Heart right ventricle (tissue), 16 donors: ENCODE measurements around the gene NDUFAF4. TPM values are rescaled to one million over a fixed set of nuclear protein-coding genes. Genes with fewer than 3 reads are reported as not detected.

Source experiments
- ATAC-seq, 8 donors: fragments of 200-7000 bp; cut with Tn5 transposase; one replicate each; pipeline ENCODE4 v1.9.1; 2020; ENCODE audit warnings: mild to moderate bottlenecking in 8 of 8, moderate library complexity in 8 of 8, moderate number of reproducible peaks in 1 of 8
- DNase-seq, 2 donors: peaks; one replicate each; pipeline ENCODE4 v3.0.0-alpha.2; 2020
- H3K27ac ChIP-seq, 10 donors: fragments of 200-600 bp; sonication (generic) in 2 of 10; one replicate each; pipeline versions ENCODE4 v1.5.0 to v1.8.0; 2020 to 2022; ENCODE audit warnings: mild to moderate bottlenecking in 3 of 10
- H3K27me3 ChIP-seq, 7 donors: fragments of 200-600 bp; one replicate each; pipeline ENCODE4 v1.8.0; 2021 to 2022; ENCODE audit warnings: mild to moderate bottlenecking in 2 of 7
- H3K36me3 ChIP-seq, 9 donors: fragments of 200-600 bp; sonication (generic) in 1 of 9; one replicate each; pipeline versions ENCODE4 v1.5.0 to v1.8.0; 2020 to 2022; ENCODE audit warnings: mild to moderate bottlenecking in 2 of 9
- H3K4me1 ChIP-seq, 9 donors: fragments of 200-600 bp; sonication (generic) in 1 of 9; one replicate each; pipeline versions ENCODE4 v1.5.0 to v1.8.0; 2020 to 2022; ENCODE audit warnings: mild to moderate bottlenecking in 4 of 9
- H3K4me3 ChIP-seq, 10 donors: fragments of 200-600 bp; sonication (generic) in 2 of 10; one replicate each; pipeline versions ENCODE4 v1.5.0 to v1.8.0; 2020 to 2022; ENCODE audit warnings: mild to moderate bottlenecking in 7 of 10, moderate library complexity in 2 of 10
- H3K9me3 ChIP-seq, 11 donors: fragments of 200-600 bp in 10 of 11; sonication (generic) in 2 of 11; one replicate each; pipeline versions ENCODE4 v1.5.0 to v1.8.0; 2013 to 2022; ENCODE audit warnings: mild to moderate bottlenecking in 2 of 11, control low read depth in 1 of 11, moderate library complexity in 1 of 11
- WGBS, 2 donors: extraction: QIAGEN DNeasy Blood & Tissue Kit; methylation state at CpG; one replicate each; pipeline ENCODE4 v1.1.7; 2013; ENCODE audit warnings: inconsistent platforms in 1 of 2; 5-methylcytosine and 5-hydroxymethylcytosine counted together
- intact Hi-C, 10 donors: fragments of 100-400 bp; cut with DNase I; formaldehyde crosslinking; loops; one replicate each; pipeline versions ENCODE4 v1.11.1 to v1.14.2; 2022
- long read RNA-seq, 3 donors: library from polyadenylated mRNA; unstranded; transcript quantifications; one replicate each; pipeline ENCODE4 v2.0.0, GENCODE V29; 2020 to 2021
- polyA plus RNA-seq, 2 donors: library from polyadenylated mRNA; stranded (reverse); fragments of 200-250 nt; gene quantifications; one replicate each; pipeline ENCODE4 v1.2.3, GENCODE V29; 2013
- total RNA-seq, 10 donors: library from RNA; stranded (reverse); fragmentation: NEBNext Ultra II Directional in 3 of 10; extraction: Animal tissue kit (Norgen Biotek cat#: 25700) in 3 of 10; gene quantifications; one replicate each; pipeline versions ENCODE4 v1.2.1 to v1.2.4, GENCODE V29; 2021 to 2023
- TF ChIP-seq, protein P1 (sequence below), 9 donors: fragments of 200-600 bp; sonication (generic) in 2 of 9; IDR thresholded peaks; one replicate each; pipeline versions ENCODE4 v1.5.0 to v1.8.0; 2021 to 2022; ENCODE audit warnings: antibody characterized with exemption in 9 of 9, mild to moderate bottlenecking in 5 of 9, moderate library complexity in 1 of 9
- donor health status: Arrhythmogenic right ventricular cardiomyopathy.
- donor health status: ischemic (EF 13 %, LVEDD 7.1; RV severe dilation, severe dysfunction).
- donor health status: healthy with polysubstance abuse.
- donor health status: DM: no; HTN: yes; CAD: no.
- donor health status: DM: no; HTN: no; CAD: no.
- donor health status: ischemic (EF 25% LVEDD 6.9; RV normal size, moderate dysfunction).
- donor health status: ischemic (EF 25% LVEDD 5.7; RV mildly dilated, moderate dysfunction).
- donor health status: healthy.
- donor health status: DM: yes; HTN: yes; CAD: no.
- donor health status: Ischemic cardiomyopathy.
- donor health status: ischemic (EF 35%, LVEDD 5.7; RV mildly dilated, moderate dysfunction).
- donor health status: nonischemic (EF 11% LVEDD 7.7; RV severe dilation, severe dysfunction).
- donor health status: DM: yes; HTN: yes; CAD: no.
- donor health status: PGD.
- donor health status: ischemic (EF 29% LVEDD 5.4; RV normal size, mild dysfunction).
- donor health status: nonischemic (EF 23%, LVEDD 6.1; RV moderate dilation, normal function).

Gene NDUFAF4
- 100 to 1,000 TPM in 6 of 10 donors, 10 to 100 TPM in 4; 70.7 to 122 (median 101) TPM for total RNA-seq
- 10 to 100 TPM; 50.3 to 69.9 TPM for polyA plus RNA-seq
- long read RNA-seq, donor 1, transcript NDUFAF4-201 (3 exons, 2,399 nt) = major isoform, 55 of 61 reads
- long read RNA-seq, donor 1, partial matches to known transcripts = 0 of 61 reads
- long read RNA-seq, donor 1, other reads (novel, unspliced or antisense) = 6 of 61 reads
- long read RNA-seq, donor 2, transcript NDUFAF4-201 (3 exons, 2,399 nt) = major isoform, 76 of 89 reads
- long read RNA-seq, donor 2, partial matches to known transcripts = 0 of 89 reads
- long read RNA-seq, donor 2, other reads (novel, unspliced or antisense) = 11 of 89 reads
- long read RNA-seq, donor 3, transcript NDUFAF4-201 (3 exons, 2,399 nt) = major isoform, 95 of 106 reads
- long read RNA-seq, donor 3, partial matches to known transcripts = 0 of 106 reads
- long read RNA-seq, donor 3, other reads (novel, unspliced or antisense) = 10 of 106 reads

GRCh38 chr6:96897396-96898240 is at the start of gene NDUFAF4:
NDUFAF4 (minus strand) TSS chr6:96897891; CDS start chr6:96897801, 90 bp downstream.
- DNase-seq = peak; percentile 96 to 97
- H3K9me3 ChIP-seq = no peaks in the 10 kb centered on the region
- peak within 1 kb of the TSS; percentile 75 to 97 (median 88) for H3K4me3 ChIP-seq
- peaks cover 0 to 63% (median 40%) of the 10 kb centered on the region in 9 donors for H3K4me1 ChIP-seq
- H3K27ac ChIP-seq = peak within 1 kb of the TSS; percentile 89 to 98 (median 94)
- ATAC-seq = peak; percentile 97 to 100 (median 99)
- TF ChIP-seq, protein P1, sequence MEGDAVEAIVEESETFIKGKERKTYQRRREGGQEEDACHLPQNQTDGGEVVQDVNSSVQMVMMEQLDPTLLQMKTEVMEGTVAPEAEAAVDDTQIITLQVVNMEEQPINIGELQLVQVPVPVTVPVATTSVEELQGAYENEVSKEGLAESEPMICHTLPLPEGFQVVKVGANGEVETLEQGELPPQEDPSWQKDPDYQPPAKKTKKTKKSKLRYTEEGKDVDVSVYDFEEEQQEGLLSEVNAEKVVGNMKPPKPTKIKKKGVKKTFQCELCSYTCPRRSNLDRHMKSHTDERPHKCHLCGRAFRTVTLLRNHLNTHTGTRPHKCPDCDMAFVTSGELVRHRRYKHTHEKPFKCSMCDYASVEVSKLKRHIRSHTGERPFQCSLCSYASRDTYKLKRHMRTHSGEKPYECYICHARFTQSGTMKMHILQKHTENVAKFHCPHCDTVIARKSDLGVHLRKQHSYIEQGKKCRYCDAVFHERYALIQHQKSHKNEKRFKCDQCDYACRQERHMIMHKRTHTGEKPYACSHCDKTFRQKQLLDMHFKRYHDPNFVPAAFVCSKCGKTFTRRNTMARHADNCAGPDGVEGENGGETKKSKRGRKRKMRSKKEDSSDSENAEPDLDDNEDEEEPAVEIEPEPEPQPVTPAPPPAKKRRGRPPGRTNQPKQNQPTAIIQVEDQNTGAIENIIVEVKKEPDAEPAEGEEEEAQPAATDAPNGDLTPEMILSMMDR (IDR thresholded peaks at IDR 0.05) = peak; percentile 93 to 99 (median 96)
- H3K27me3 ChIP-seq = no peaks in the 10 kb centered on the region
- intact Hi-C loops = loop anchor here in 9 of 10 donors (1.0 to 10.0 kb wide), 14 partner anchors 27 to 495 kb away; partner anchors contain the start of genes UFL1 (in 5 of the 9), GPR63 (in 2 of the 9) and KLHL32 (in 1 of the 9)
- H3K36me3 ChIP-seq = peaks cover 0 to 39% (median 12%) of the 10 kb centered on the region in 9 donors
- 0% methylated on average over 71 of the region's 71 CpGs for WGBS, 2 donors

- intact Hi-C loops = no loop called here
- 86 to 88% methylated on average over 3 of the region's 3 CpGs for WGBS, 2 donors
- TF ChIP-seq, protein P1 (IDR thresholded peaks at IDR 0.05) = no peak
- no peak overlapping the region for H3K4me3 ChIP-seq
- ATAC-seq = no peak
- no peaks in the 10 kb centered on the region for H3K9me3 ChIP-seq
- no peaks in the 10 kb centered on the region for H3K36me3 ChIP-seq
- DNase-seq = no peak
- no peaks in the 10 kb centered on the region for H3K27me3 ChIP-seq
- no peaks in the 10 kb centered on the region for H3K4me1 ChIP-seq
- H3K27ac ChIP-seq = no peak overlapping the region
These were observed 49.4 kb upstream of the NDUFAF4 start for GRCh38 chr6:96947055-96947454.

GRCh38 chr6:96943555-96944215 is 46.0 kb upstream of the NDUFAF4 start:
- no peaks in the 10 kb centered on the region for H3K36me3 ChIP-seq
- ATAC-seq (no peak), DNase-seq (no peak)
- H3K4me3 ChIP-seq = no peak overlapping the region
- TF ChIP-seq, protein P1 (IDR thresholded peaks at IDR 0.05) = no peak
- peaks cover 0 to 7% (median 0%) of the 10 kb centered on the region in 9 donors for H3K4me1 ChIP-seq
- no peak overlapping the region for H3K27ac ChIP-seq
- intact Hi-C loops = no loop called here
- 73 to 77% methylated on average over 9 of the region's 9 CpGs for WGBS, 2 donors
- H3K27me3 ChIP-seq = no peaks in the 10 kb centered on the region
- H3K9me3 ChIP-seq = no peaks in the 10 kb centered on the region

DNA sequence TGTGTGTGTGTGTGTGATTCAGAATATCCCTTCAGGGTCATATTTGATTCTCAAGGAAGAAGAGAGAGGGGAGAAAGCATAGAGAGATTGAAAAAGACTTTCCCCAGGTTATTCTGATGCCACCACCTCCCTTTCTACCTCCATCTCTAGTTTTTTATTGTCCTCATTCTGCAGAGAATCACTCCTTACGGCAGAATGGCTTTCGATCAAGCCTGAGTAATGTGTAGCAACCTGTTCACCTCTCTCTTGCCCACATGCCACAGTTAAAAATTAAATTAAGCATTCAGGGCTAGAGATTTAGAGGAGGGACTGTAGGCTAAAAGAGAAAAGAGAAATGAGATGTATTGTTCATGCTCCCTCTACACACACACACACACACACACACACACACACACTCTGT is 45.0 kb upstream of the NDUFAF4 start:
- no peaks in the 10 kb centered on the region for H3K9me3 ChIP-seq
- no peak overlapping the region for H3K4me3 ChIP-seq
- no peaks in the 10 kb centered on the region for H3K27me3 ChIP-seq
- 88 to 91% methylated on average over 2 of the region's 2 CpGs for WGBS, 2 donors
- no peak for ATAC-seq
- DNase-seq = no peak
- H3K4me1 ChIP-seq = peaks cover 0 to 7% (median 0%) of the 10 kb centered on the region in 9 donors
- TF ChIP-seq, protein P1 (IDR thresholded peaks at IDR 0.05) = no peak
- H3K27ac ChIP-seq = no peak overlapping the region
- H3K36me3 ChIP-seq = no peaks in the 10 kb centered on the region
- intact Hi-C loops = no loop called here
